GM21381 (cell line): ENCODE measurements around the gene CCDC170.
A peak's percentile ranks its signal among the peaks of the same experiment; 100 is the strongest.

Source experiments
- ATAC-seq: cut with Tn5 transposase; IDR thresholded peaks from one replicate; pipeline ENCODE4 v1.9.1; 2021; ENCODE audit warnings: mild to moderate bottlenecking, moderate library complexity; ENCODE audit not compliant: unreplicated experiment

Gene CCDC170

GRCh38 chr6:151616091-151616513 lies 122.3 kb downstream of the CCDC170 start:
- ATAC-seq = no peak

GRCh38 chr6:151616600-151616999 lies 122.8 kb downstream of the CCDC170 start:
- no peak for ATAC-seq

DNA sequence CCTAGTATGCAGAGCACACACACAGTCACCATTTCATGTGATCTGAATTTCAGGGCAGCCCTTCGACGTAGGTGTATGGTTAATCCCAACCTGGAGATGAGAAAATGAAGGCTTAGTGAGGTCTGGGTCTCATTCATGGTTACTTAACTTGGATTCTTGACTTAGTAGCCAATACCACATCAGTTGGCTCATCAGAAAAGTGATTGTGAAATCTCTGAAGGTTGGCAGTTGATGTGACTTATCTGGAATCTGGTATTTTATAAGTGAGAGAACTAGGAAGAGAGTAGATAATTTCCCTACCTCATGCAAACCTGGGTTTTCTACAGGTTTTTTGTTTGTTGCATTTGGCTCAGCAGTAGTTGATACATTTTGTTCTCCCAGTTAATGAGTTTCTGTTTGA lies 123.7 kb downstream of the CCDC170 start:
- ATAC-seq = no peak

DNA sequence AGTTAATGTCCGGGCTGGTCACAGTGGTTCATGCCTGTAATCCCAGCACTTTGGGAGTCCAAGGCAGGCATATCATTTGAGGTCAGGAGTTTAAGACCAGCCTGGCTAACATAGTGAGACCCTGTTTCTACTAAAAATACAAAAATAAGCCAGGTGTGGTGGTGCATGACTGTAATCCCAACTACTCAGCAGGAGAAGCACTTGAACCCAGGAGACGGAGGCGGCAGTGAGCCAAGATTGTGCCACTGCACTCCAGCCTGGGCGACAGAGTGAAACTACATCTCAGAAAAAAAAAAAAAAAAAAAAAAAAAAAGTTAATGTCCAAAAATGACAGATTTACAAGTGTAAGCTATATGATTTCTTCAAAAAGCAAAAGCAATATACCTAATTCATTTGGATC lies 124.9 kb downstream of the CCDC170 start:
- ATAC-seq = no peak

GRCh38 chr6:151620179-151620578 lies 126.4 kb downstream of the CCDC170 start:
- no peak for ATAC-seq

- no peak for ATAC-seq
Observed at GRCh38 chr6:151624071-151624470, 130.3 kb downstream of the CCDC170 start.

GRCh38 chr6:151624481-151624880 lies 130.7 kb downstream of the CCDC170 start:
- no peak for ATAC-seq

DNA sequence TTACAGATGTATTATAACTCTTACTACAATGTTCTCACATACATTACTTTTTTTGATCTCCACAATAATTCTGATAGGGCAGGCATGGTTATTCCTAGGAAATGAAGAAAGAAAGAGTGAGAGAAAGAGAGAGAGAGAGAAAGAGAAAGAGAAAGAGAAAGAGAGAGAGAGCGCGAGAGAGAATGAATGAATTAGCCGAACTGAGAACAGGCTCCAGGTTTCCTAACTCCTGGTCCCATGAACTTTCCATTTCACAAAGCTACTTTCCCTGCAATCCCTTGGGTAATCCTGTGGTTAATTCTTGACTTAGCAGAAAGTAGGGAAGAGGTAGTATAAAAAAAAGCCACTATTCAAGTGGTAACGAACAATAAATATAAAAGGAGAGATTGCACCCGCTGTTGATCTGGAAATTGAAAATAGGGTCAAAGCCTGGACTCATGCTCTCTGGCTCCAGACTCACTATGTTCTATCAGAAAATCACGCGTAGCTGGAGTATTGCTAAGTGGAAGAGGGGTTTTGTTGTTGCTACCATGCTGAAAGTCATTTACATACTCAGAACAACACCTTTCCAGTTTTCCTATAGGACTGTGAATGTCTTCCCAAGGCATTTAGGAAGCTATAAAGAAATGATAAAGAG lies 131.2 kb downstream of the CCDC170 start:
- no peak for ATAC-seq

- ATAC-seq = peak; percentile 76
Observed at GRCh38 chr6:151627689-151628444, 134.1 kb downstream of the CCDC170 start.

DNA sequence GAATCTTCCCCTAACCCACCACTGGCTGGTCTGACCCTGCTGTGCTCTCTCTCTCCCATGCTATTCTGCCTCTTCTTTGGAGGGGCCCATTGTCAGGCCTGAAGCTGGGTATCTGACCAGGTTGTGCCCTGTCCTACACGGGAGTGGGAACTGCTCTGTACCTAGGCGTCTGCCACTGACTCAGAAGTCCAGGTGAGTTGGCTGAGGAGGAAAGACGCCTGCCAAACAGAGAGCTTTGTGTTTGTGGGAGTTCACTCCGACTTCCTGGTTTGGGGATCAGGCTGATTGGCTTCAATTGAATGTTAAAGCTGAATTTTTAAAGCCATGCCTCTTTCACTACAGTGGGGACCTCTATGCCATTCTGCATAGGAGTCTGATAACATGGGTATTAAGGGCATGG lies 136.0 kb downstream of the CCDC170 start:
- ATAC-seq = no peak

DNA sequence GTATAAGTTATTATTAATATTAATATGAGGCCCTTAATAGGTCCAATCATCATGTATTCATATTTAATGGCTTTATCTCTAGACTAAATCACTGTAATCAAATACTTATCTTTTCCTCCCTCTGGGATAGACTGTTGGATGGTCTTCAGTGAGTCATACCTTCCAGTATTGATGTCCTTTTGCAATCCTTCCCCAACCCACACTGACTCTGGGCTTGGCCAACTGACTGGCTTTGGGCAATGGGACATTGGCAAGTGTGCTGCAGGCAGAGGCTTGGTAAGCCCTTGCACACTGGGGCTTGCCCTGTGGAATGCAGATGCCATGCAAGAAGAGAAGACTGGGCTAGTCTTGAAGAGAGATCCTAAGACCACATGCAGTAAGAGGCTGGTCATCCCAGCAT lies 136.6 kb downstream of the CCDC170 start:
- ATAC-seq = no peak

- ATAC-seq = no peak
Observed at GRCh38 chr6:151630991-151631655, 137.3 kb downstream of the CCDC170 start.

GRCh38 chr6:151632415-151632987 lies 138.7 kb downstream of the CCDC170 start:
- no peak for ATAC-seq

DNA sequence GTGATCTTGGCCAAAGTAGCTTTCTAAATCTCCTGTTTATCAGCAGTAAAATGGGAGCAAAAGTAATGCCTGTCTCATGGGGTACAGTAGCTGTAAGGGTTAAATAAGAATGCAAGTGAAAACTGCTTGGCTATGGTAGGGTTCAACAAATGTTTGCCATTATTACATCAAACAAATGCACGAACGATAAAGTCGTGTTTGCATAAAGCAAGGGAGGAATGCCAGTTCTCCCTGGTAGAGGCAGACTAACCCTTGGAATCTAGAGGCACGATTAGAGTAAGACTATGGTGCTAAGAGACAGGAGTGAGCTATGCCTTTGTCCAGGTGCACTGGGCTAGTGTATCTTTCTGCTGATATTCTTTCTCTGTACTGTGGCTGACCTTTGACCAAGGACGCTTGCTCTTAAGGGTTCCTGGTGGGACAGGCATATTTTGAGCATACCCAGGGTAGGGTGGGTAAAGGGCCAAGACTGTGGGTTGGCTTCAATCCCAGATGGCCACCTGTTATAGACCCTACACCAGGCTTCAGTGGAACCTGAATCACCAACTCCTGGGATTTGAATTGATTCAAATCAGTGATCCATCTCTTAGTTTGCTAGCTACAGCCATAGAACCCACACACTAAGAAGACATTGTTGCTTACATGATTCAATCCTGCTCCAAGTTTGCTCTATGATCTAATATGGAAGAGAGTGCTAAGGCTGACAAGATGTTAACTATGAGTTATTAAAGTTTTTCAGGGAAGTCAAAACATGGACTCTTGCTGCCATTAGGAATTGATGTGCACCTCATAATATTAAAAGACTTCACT lies 139.9 kb downstream of the CCDC170 start:
- ATAC-seq = no peak

DNA sequence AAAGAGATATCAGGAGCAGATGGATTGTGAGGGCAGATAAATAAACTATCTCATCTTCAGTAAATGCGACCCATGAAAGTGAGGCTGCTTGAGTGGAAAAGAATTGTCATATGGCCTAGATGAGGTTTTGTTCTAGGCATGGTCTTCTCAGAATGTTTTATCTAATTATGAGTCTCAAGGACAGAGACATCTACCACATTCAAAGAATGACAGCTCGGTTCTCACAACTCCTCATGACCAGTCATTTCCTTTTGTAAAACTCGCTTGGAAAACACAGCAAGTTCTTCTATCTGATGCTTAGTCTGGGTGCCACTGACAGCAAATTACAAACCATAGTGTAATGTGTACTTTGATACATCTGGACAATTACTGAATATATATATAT lies 140.5 kb downstream of the CCDC170 start:
- no peak for ATAC-seq

- ATAC-seq = no peak
Observed at GRCh38 chr6:151635741-151636140, 141.9 kb downstream of the CCDC170 start.

DNA sequence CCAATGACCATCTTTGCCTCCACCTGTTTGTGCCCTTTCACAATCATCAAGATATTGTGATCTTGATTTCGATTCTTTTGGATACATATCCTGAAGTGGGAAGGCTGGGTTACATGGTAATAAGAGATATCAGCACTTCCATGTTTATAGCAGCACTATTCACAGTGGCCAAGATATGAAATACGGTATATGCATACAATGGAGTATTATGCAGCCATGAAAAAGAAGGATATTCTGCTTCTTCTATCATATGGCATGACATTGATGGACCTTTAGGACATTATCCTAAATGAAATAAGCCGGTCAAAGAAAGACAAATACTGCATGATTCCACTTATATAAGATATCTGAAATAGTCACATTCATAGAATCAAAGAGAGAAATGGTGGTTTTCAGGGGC lies 144.0 kb downstream of the CCDC170 start:
- ATAC-seq = no peak

DNA sequence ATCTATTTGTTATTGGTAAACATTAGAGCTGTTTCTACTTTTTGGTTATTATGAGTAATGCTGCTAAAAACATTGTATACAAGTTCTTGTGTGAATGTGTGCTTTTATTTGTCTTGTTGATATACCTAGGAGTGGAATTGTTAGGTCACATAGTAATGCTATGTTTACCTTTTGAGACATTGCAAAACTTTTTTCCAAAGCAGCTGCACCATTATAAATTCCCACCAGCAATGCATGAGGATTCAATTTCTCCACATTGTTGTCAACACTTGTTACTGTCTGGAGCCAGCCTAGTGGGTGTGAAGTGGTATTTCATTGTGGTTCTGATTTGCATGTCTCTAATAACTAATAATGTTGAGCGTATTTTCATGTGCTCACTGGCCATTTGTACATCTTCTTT lies 145.9 kb downstream of the CCDC170 start:
- no peak for ATAC-seq

GRCh38 chr6:151641028-151641427 lies 147.2 kb downstream of the CCDC170 start:
- no peak for ATAC-seq

GRCh38 chr6:151647976-151648639 lies 154.3 kb downstream of the CCDC170 start:
- no peak for ATAC-seq
